ENCODE data around the gene STAG1.
"Not testable (repeated sequence)": the region's sequence is repeated elsewhere in the genome, so short reads cannot be mapped to it uniquely, and the experiment has no call there.

STAG1 gene

DNA sequence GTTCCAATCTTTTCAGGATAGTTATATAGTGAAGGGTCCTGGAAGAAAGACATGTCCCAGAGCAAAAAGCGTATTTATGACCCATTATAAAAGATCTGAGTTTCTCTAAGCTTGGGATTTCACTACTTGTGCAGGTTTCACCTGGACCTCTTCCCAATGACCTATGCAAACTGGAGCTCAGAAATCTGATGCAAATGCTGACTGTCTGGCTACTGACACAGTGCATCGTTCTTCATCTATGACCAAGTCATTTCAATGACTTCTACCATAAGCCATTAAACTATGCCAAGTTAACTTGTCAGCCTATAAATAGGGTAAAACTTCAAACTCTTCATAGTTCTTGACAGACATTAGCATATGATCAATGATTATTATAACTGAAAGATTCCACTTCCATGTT lies 11.1 kb downstream of the STAG1 start:
- no peak for DNase-seq

DNA sequence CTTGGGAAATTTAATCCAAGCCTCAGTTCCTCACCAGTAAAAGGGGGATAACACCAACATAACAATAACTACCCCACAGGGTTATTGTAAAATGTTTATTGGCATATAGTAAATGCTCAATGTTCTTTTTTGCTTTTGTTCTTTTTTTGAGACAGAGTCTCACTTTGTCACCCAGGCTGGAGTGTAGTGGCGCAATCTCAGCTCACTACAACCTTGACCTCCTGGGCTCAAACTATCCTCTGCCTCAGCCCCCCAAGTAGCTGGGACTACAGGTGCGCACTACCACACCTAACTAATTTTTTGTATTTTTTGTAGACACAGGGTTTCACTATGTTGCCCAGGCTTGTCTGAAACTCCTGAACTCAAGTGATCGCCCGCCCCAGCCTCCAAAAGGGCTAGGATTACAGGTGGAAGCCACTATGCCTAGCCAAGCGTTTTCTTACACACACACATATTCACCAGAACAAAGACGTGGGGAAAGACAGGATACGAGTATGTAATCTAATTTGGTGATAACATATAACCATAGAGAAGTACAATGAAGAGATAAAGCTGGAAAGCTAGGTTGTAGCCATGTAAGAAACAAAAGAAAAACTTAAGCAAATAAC lies 11.7 kb downstream of the STAG1 start:
- DNase-seq, result no peak

DNA sequence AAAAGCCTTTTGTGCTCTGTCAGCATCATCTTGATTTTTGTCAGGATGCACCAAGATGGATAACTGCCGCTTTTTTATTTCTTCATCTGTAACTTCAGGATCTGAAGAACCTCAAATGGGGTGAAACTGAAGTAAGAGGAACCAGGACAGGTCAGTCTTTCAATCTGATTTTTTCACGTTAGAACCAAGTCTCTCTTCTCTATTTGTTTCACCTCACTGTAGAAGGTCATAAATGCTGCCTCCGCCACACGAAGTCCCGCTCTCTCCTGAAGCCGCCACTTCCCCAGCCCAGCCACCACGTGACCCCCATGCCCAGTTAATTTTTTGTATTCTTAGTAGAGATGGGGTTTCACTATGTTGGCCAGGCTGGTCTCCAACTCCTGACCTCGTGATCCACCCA lies 15.2 kb downstream of the STAG1 start:
- not testable (repeated sequence) for DNase-seq

DNA sequence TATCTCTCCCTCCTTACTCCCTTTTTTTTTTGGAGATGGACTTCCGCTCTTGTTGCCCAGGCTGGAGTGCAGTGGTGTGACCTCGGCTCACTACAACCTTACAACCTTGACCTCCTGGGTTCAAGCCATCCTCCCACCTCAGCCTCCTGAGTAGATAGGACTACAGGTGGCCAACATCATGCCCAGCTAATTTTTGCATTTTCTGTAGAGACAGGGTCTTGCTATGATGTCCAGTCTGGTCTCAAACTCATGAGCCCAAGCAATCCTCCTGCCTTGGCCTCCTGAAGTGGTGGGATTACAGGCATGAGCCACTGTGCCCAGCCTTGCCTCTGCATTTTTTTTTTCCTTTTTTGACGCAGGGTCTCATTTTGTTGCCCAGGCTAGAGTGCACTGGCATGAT lies 17.1 kb downstream of the STAG1 start:
- no peak for DNase-seq

DNA sequence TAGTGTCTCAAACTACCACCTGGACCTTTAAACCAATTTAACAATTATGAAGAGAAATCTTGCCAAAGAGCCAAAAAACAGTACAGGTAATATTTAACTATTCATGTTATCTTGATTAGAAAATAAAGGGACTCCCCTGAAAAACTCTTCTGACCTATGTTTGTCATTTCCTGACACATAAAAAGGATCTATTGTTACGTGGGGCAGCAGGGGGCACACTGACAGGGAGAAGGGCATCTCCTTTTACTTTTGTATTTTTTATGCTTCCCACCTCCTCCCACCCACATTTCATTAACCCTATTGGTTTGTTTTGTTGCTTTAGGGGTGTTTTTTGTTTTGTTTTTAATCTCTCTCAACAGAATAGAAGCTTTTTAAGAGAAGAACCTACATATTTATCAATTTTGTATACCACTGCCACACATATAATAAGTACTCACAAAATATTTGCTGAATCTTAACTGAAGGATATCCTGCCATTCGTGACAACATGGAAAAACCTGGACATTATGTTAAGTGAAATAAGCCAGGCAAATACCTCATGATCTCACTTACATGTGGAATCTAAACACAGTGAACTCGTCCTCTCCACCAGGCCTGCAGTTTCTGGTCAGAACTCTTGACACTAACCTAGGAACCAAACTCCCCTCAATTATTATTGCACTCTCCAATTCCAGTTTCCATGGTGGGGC lies 17.7 kb downstream of the STAG1 start:
- DNase-seq, result no peak

DNA sequence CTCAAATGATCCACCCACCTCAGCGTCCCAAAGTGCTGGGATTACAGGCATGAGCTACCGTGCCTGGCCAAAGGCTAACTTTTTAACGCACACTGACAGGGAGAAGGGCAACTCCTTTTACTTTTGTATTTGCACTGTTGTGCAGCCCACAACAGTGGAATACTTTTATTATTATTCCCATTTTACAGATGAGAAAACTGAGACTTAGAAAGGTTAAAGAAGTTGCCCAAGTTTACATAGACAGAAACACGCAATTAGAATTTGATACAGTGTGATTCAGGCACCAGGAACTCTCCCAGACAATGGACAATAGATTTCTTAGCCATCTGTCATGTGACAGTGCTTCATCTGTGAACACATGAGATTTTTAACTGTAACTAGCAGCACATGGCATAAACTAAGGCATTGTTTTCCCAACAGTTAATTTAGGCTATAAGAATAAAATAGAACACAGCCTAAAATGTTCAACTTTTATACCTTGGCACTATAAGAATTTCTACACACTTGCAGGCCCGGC lies 18.8 kb downstream of the STAG1 start:
- no peak for DNase-seq

DNA sequence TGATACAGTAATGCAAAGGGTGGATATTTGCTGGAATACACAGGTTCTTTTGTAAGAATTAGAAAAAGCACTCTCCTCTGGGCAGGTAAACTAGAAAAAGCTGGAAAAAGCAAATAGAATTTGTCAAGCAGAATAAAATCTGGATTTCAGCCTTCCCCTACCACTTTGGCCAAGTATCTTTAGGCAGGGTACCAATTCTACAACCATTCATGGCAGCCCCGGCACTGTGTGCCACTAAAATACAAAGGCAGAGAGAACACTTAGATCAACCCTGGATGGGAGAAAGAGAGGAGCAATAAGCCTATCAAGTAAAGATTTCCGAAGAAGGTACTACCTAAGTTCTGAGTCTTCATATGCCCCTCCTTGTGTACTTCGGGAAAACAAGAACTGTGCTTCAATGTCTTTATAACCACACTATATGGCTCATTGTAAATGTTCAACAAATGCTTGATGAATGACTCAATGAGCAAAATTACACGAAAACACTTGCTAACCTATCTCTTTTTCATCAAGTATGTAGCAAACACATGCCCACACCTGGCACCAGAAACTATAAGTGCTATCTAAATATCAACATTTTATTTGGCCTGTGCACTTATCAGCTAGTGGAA lies 20.8 kb downstream of the STAG1 start:
- DNase-seq, result no peak

DNA sequence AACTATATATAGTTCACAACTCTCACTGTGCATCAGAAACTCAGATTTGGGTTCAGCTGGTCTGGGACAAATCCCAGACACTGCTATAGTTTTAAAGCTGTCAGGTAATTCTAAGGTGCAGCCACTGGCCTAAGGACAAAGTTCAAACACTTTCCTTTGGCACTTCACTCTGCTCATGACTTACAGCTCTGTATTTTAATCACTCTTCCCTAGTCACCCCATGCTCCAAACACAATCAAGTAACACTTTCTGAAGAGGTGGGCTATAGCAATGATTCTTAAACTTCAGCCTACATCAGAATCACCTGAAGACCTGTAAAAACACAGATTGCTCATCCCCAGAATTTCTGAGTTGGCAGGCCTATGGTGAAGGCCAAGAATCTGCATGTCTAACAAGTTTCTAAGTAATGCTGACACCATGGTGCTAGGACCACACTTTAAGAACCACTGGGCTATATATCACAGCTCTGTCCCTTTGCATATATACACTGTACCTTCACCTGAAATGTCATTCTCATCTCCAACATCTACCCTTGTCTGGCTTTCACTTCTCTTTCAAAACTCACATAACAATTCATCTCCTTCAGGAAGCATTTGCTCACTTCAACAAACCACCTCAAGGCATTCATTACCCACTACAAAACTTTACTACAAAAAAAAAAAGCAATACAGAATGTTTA lies 21.4 kb downstream of the STAG1 start:
- DNase-seq, result no peak

DNA sequence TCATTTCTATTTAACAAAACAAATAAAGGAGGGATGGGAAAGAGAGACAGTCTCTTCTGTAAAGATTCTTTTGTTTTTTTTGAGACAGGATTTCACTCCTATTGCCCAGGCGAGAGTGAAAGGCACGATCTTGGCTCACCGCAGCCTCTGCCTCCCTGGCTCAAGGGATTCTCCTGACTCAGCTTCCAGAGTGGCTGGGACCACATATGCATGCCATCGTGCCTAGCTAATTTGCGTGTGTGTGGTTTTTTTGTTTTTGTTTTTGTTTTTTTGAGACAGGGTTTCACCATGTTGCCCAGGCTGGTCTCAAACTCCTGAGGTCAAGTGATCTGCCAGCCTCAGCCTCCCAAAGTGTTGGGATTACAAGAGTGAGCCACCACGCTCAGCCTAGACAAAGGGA lies 23.3 kb downstream of the STAG1 start:
- DNase-seq, result no peak

DNA sequence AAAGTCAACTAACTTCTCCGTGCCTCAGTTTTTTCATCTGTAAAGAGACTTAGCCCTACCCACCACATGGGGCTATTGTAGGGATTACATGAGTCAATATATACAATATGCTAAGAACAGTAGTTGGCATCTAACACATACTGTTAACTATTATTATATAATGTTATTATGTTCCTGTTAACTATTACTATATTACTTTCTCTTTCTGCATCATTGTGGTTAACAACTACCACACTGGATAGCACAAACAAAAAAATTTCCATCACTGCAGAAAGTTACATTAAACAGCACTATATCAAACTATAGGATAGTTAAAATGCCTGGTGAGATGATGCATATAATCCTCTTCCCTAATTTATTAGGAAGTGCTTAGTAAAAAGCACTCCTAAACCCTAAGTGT lies 23.7 kb downstream of the STAG1 start:
- DNase-seq, result no peak

DNA sequence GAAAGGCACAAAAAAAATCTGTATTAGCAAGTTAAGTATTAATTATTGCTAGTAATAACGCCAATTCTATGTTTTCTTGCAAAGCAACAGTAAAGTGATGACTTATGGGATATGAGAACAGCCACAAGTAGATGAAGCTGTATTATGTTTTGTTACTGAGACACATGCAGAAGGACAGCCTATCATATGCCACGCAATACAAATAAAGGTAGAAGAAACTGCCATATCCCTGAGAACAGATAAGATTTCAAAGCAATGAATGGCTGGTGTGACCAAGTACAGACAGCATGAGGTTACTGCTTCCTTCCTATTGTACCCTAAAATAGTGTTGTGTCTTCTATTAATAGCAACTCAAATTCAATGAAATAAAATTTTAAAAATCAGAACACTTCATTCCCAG lies 26.7 kb downstream of the STAG1 start:
- peak; percentile 7 for DNase-seq

DNA sequence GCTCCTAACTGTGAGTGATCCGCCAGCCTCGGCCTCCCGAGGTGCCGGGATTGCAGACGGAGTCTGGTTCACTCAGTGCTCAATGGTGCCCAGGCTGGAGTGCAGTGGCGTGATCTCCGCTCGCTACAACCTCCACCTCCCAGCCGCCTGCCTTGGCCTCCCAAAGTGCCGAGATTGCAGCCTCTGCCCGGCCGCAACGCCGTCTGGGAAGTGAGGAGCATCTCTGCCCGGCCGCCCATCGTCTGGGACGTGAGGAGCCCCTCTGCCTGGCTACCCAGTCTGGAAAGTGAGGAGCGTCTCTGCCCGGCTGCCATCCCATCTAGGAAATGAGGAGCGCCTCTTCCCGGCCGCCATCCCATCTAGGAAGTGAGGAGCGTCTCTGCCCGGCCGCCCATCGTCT lies 29.3 kb downstream of the STAG1 start:
- DNase-seq, result not testable (repeated sequence)

DNA sequence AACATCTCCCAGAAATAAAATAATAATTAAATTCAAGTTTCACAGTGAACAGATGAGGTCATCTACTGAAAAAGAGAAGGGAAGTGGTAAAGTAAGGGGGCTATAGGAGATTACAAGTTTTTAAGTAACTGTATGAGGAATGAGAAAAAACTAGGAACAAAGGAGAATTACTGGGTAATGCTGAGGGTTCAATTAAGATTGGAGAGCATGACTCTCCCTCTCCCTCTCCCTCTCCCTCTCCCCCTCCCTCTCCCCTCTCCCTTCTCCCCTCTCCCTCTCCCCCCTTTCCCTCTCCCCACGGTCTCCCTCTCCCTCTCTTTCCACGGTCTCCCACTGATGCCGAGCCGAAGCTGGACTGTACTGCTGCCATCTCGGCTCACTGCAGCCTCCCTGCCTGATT lies 29.8 kb downstream of the STAG1 start:
- DNase-seq, result not testable (repeated sequence)

DNA sequence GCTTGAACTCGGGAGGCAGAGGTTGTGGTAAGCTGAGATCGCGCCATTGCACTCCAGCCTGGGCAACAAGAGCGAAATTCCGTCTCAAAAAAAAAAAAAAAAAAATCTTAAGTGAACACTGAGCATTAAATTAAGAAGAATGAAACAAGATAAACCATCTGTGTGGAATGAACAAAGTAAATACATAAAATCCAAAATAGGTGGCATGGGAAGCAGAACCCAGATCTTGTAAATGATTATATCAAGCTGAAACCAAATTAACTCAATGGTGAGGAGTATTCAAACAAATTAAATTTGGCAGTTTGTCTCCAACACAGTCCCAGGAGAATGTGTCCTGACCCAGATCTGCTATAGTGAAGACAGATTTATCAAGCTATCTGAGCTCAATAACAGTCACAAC lies 32.1 kb downstream of the STAG1 start:
- no peak for DNase-seq

DNA sequence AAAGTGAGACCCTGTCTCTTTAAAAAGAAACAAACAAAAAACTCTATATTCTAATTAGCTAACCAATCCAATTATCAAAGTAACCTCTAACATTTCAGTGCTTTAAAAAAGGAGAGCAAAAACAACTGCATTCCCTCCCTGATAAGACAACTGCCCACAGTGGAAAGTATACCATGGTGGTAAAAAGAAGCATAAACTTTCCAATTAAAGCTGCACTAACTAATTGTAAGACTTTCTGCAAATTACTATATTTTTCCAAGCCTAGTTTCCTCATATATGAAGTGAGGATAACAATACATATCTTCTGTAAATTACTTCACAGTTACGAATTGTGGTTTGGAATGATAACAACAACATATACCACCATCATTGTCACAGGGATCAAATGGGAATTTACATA lies 35.5 kb downstream of the STAG1 start:
- no peak for DNase-seq

DNA sequence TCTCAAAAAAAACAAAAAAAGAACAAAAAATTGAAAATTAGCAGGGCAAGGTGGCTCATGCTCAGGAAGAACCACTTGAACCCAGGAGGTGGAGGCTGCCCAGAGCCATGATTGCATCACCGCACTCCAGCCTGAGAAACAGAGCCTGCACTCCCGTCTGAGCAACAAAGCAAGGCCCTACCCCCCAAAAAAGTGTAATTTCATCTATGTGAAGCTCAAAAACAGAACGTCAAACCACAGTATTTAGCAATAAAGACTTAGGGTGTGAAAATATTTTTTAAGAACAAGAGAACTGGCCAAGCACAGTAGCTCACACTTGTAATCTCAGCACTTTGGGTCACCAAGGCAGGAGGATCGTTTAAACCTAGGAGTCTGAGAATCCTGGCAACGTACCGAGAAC lies 38.2 kb downstream of the STAG1 start:
- DNase-seq, result no peak

DNA sequence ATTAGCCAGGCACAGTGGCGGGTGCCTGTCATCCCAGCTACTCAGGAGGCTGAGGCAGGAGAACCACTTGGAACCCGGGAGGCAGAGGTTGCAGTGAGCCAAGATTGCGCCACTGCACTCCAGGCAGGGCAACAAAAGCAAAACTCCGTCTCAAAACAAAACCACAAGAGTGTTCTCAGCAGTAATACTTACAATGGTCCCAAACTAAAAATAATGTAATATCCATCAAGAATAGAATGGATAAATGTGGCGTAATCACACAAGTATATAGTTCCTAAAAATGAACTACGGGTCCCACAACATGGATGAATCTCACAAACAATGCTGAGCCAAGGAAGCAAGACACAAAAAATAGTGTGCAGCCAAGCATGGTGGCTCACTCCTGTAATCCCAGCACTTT lies 39.2 kb downstream of the STAG1 start:
- no peak for DNase-seq

DNA sequence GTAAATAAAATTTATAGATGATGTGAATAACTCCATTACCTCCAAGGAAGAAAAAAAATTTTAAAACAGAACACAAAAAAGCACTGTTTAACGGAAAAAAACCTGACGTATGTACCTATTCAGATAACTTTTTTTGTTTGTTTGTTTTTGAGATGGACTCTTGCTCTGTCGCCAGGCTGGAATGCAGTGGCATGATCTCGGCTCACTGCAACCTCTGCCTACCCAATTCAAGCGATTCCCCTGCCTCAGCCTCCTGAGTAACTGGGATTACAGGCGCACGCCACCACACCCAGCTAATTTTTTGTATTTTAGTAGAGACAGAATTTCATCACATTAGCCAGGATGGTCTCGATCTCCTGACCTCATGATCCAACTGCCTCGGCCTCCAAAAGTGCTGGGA lies 40.3 kb downstream of the STAG1 start:
- not testable (repeated sequence) for DNase-seq

DNA sequence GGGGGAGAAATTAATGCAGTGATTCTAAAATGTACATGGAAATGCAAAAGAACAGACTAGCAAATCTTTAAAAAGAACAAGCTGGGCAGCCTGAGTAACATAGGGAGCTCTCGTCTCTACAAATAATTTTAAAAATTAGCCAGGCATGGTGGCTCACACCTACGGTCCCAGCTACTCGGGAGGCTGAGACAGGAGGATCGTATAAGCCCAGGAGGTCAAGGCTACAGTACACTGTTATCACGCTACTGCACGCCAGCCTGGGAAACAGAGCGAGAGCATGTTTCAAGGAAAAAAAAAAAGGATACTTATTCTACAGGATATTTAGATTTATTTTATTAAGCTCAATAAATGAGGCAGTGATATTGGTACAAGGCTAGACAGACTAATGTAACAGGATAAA lies 40.9 kb downstream of the STAG1 start:
- DNase-seq, result no peak

DNA sequence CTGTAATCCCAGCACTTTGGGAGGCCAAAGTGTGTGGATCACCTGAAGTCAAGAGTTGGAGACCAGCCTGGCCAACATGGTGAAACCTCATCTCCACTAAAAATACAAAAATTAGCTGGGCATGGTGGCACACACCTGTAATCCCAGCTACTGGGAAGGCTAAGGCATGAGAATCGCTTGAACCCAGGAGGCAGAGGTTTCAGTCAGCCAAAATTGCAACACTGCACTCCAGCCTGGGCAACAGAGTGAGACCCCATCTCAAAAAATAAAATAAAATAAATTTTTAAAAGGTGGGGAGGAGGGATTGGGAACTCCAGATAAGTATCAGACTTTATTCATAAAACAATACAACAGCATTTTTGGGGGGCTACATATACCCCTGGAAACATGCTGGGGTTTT lies 42.4 kb downstream of the STAG1 start:
- DNase-seq, result not testable (repeated sequence)

DNA sequence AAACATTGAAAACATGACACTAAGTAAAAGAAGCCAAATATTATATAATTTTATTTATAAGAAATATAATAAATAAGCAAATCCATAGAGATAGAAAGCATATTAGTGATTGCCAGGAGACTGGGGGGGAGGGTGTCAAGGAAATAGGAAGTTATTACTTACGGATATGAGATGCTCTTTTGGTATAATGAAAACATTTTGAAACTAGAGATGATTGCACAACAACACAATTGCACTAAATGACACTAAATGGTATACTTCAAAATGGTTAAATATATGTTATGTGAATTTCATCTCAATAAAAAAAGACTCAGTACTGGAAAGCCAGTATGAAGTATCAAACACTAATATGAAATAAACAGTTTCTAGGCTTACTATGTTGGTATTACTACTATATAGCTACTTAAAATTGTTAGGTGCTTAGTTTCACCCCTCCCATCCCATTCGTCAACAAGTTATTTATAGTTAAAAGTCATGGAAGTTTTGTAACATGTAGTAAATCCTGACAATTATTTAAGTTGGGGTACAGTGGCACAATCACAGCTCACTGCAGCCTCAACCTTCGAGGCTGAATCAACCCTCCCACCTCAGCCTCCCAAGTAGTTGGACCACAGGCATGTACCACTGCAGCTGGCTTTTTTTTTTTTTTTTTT lies 43.7 kb downstream of the STAG1 start:
- no peak for DNase-seq

DNA sequence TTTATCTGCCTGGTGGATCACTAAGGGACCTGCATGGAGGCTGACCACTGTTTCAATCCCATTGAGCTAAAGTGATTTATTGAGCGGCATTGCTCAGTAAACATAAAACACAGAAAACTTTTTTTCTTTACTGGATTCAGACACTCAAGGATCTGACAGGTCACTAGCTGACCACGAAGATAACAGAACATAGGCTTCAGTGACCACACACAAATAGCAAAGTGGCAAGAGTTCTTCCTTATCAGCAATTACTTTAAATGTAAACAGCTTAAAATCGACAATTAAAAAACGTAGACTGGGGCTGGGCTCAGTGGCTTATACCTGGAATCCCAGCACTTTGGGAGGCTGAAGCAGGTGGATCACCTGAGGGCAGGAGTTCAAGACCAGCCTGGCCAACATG lies 48.7 kb downstream of the STAG1 start:
- no peak for DNase-seq

DNA sequence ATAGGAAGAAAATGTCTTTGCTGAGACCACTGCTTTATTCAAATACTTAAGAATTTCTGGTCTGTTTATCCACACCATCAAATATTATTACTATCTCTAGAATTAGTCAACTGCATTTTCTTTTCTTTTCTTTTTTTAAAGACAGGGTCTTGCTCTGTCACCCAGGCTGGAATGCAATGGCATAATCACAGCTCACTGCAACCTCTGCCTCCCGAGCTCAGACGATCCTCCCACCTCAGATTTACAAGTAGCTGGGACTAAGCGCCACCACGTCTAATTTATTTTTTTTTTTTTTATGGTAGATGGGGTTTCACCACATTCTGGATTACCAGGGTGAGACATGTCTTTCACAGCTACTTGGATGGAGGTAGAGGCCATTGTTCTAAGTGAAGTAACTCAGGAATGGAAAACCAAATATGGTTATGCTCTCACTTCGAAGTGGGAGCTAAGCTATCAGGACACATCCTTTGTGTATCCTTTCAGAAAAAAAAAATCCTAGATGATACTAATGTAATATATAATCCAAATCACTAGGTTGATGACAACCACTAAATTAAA lies 52.8 kb downstream of the STAG1 start:
- no peak for DNase-seq

All from NCI-H510A treated with DMSO at 0.1 percent for 48 hours (cell line).